ENCODE data around the gene ZNF512. TPM values are rescaled to one million over a fixed set of nuclear protein-coding genes. Genes with fewer than 3 reads are reported as not detected.

The ZNF512 gene
- total and polyA plus RNA-seq, 2 donors (not counting 1 experiment from before 2014, with no cell fraction given), result 33.3 to 72.3 TPM

- H3K4me1 Mint-ChIP-seq, result peaks cover 8% of the 10 kb centered on the region
- ATAC-seq (ENCODE audit: low read depth) (no peak), DNase-seq (no peak)
- CTCF ChIA-PET, result no interaction called here
- Histone ChIP-seq H3K4me1 (ENCODE audit: control insufficient read depth in 2 of 2, insufficient read depth in 2 of 2, low read length in 2 of 2) (peaks cover 5 to 8% of the 10 kb centered on the region in 2 donors), H4K20me1 (ENCODE audit: control insufficient read depth, insufficient read depth, low read length, poor library complexity, severe bottlenecking) (no peaks in the 10 kb centered on the region), H3K4me3 (ENCODE audit: control extremely low read depth in 1 of 5, extremely low read depth in 1 of 5, insufficient read depth in 1 of 5, low read depth in 2 of 5, low read length in 4 of 5) (no peak overlapping the region), H3K79me2 (ENCODE audit: control insufficient read depth, insufficient read depth, low read length) (peaks cover 24% of the 10 kb centered on the region), H3K36me3 (replicated peaks in 1 of 2; ENCODE audit: control extremely low read depth in 1 of 2, control insufficient read depth in 1 of 2, extremely low read depth in 1 of 2, insufficient read depth in 2 of 2, low read length in 1 of 2) (peaks cover 3 to 75% of the 10 kb centered on the region in 2 experiments), H3K9me3 (ENCODE audit: control extremely low read depth in 1 of 3, control insufficient read depth in 2 of 3, insufficient read depth in 1 of 3, low read length in 2 of 3) (no peaks in the 10 kb centered on the region), H3K27ac (ENCODE audit: low read length in 2 of 2) (no peak overlapping the region), H2AFZ (ENCODE audit: insufficient read depth, low read depth, low read length, poor library complexity, severe bottlenecking) (no peak overlapping the region), H3K9ac (ENCODE audit: low read length) (no peak overlapping the region), H3K27me3 (replicated peaks in 1 of 4; ENCODE audit: control extremely low read depth in 1 of 4, control insufficient read depth in 3 of 4, insufficient read depth in 4 of 4, low read length in 3 of 4) (no peaks in the 10 kb centered on the region), H3K4me2 (replicated peaks; ENCODE audit: low read depth, low read length, poor library complexity, severe bottlenecking) (no peak overlapping the region)
- TF ChIP-seq CTCF (IDR thresholded peaks at IDR 0.05), result no peak
- TF ChIP-seq EZH2 (IDR thresholded peaks at IDR 0.05; ENCODE audit: borderline replicate concordance, insufficient read depth, low read depth, low read length, poor library complexity, severe bottlenecking), result no peak
- POLR2A ChIA-PET, result no interaction called here
- H3K27ac Mint-ChIP-seq, result no peak overlapping the region
- no peaks in the 10 kb centered on the region for H3K9me3 Mint-ChIP-seq (ENCODE audit: insufficient read depth)
- H3K27me3 Mint-ChIP-seq, result no peaks in the 10 kb centered on the region
- H3K4me3 Mint-ChIP-seq, result no peak overlapping the region
- WGBS (ENCODE audit: insufficient coverage), result 100% methylated on average over 1 of the region's 2 CpGs
- intact Hi-C loops (cut with micrococcal nuclease), result no loop called here
Observed at GRCh38 chr2:27634291-27634690, 51.4 kb downstream of the ZNF512 start.

DNA sequence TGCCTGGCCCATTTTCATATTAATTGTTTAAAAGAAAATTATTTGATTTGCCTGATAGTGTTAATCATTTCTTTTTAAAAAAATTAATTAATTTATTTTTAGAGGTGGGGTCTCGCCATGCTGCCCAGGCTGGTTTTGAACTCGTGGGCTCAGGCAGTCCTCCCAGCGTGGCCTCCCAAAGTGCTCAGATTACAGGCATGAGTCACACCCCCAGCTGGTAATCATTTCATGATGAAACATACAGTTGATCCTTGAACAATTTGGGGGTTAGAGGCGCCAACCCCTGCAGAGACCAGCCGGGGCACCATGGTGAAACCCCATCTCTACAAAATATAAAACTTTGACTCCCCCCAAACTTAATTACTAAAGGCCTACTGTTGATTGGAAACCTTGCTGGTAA is 53.9 kb downstream of the ZNF512 start:
- no peaks in the 10 kb centered on the region for H3K79me2 ChIP-seq (ENCODE audit: control insufficient read depth, insufficient read depth, low read length)
- ChIA-PET POLR2A (no interaction called here), CTCF (no interaction called here)
- TF ChIP-seq EZH2 (IDR thresholded peaks at IDR 0.05; ENCODE audit: borderline replicate concordance, insufficient read depth, low read depth, low read length, poor library complexity, severe bottlenecking), result no peak
- no peak for TF ChIP-seq CTCF (IDR thresholded peaks at IDR 0.05)
- H3K9ac ChIP-seq (ENCODE audit: low read length), result no peak overlapping the region
- peaks cover 16 to 78% of the 10 kb centered on the region in 2 experiments for H3K36me3 ChIP-seq (replicated peaks in 1 of 2; ENCODE audit: control extremely low read depth in 1 of 2, control insufficient read depth in 1 of 2, extremely low read depth in 1 of 2, insufficient read depth in 2 of 2, low read length in 1 of 2)
- no peaks in the 10 kb centered on the region for H3K27me3 ChIP-seq (replicated peaks in 1 of 4; ENCODE audit: control extremely low read depth in 1 of 4, control insufficient read depth in 3 of 4, insufficient read depth in 4 of 4, low read length in 3 of 4)
- H3K4me1 ChIP-seq (ENCODE audit: control insufficient read depth in 2 of 2, insufficient read depth in 2 of 2, low read length in 2 of 2), result no peaks in the 10 kb centered on the region
- no peak overlapping the region for H3K27ac ChIP-seq (ENCODE audit: low read length in 2 of 2)
- no peak overlapping the region for H2AFZ ChIP-seq (ENCODE audit: insufficient read depth, low read depth, low read length, poor library complexity, severe bottlenecking)
- Mint-ChIP-seq H3K4me1 (no peaks in the 10 kb centered on the region), H3K27ac (no peak overlapping the region), H3K27me3 (no peaks in the 10 kb centered on the region), H3K4me3 (no peak overlapping the region), H3K9me3 (ENCODE audit: insufficient read depth) (no peaks in the 10 kb centered on the region)
- H3K9me3 ChIP-seq (ENCODE audit: control extremely low read depth in 1 of 3, control insufficient read depth in 2 of 3, insufficient read depth in 1 of 3, low read length in 2 of 3), result no peaks in the 10 kb centered on the region
- H4K20me1 ChIP-seq (ENCODE audit: control insufficient read depth, insufficient read depth, low read length, poor library complexity, severe bottlenecking), result no peaks in the 10 kb centered on the region
- WGBS (ENCODE audit: insufficient coverage), result 100% methylated on average over 1 of the region's 5 CpGs
- DNase-seq (no peak), ATAC-seq (ENCODE audit: low read depth) (no peak)
- no peak overlapping the region for H3K4me2 ChIP-seq (replicated peaks; ENCODE audit: low read depth, low read length, poor library complexity, severe bottlenecking)
- intact Hi-C loops (cut with micrococcal nuclease), result no loop called here
- no peak overlapping the region for H3K4me3 ChIP-seq (ENCODE audit: control extremely low read depth in 1 of 5, extremely low read depth in 1 of 5, insufficient read depth in 1 of 5, low read depth in 2 of 5, low read length in 4 of 5)

Data from B cell (primary cell).